IPS-18c (cell line): ENCODE results near the gene CCNJ.
"Not testable (repeated sequence)": the region's sequence is repeated elsewhere in the genome, so short reads cannot be mapped to it uniquely, and the experiment has no call there.

ENCODE experiments used
- H3K4me3 ChIP-seq: 2 replicates; pipeline ENCODE4 v1.7.0; 2013; ENCODE audit warnings: low read depth, mild to moderate bottlenecking, low read length, moderate library complexity; ENCODE audit not compliant: insufficient read depth
- H3K9me3 ChIP-seq: one replicate; pipeline ENCODE4 v1.6.1; 2013; ENCODE audit warnings: mild to moderate bottlenecking, low read length, moderate library complexity; ENCODE audit not compliant: control insufficient read depth, insufficient read depth

The CCNJ gene

DNA sequence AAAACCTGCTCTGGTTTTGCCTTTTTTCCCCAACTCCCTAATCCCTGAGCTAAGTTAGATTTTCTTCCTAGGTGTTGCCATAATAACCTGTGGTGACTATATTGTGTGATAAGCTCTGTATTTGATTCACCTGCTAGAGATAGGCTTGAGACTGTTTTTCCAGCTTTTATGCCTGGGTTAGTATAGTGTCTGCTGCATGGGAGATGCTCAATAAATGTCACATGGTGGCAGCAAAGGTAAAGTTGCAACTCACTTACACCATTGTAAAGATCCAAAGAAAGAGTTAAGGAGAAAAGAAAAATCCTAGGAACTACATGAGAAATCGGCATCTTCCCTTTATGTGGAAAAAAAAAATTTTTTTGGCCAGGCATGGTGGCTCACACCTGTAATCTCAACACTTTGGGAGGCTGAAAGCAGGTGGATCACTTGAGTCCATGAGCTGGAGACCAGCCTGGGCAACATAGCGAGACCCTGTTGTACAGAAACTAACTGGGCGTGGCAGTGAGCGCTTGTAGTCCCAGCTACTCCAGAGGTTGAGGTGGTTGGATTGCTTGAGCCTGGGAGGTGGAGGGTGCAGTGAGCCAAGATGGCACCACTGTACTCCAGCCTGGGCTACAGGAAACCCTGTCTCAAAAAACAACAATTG lies 3.7 kb downstream of the CCNJ start:
- Histone ChIP-seq H3K4me3 (no peak overlapping the region), H3K9me3 (no peaks in the 10 kb centered on the region)

DNA sequence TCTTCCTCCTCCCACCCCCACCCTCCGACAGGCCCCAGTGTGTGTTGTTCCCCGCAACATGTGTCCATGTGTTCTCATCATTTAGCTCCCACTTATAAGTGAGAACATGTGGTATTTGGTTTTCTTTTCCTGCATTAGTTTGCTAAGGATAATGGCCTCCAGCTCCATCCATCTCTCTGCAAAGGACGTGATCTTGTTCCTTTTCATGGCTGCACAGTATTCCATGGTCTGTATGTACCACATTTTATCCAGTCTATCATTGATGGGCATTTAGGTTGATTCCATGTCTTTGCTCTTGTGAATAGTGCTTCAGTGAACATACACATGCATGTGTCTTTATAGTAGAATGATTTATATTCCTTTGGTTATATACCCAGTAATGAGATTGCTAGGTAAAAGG lies 4.5 kb downstream of the CCNJ start:
- not testable (repeated sequence) for H3K4me3 ChIP-seq, H3K9me3 ChIP-seq

DNA sequence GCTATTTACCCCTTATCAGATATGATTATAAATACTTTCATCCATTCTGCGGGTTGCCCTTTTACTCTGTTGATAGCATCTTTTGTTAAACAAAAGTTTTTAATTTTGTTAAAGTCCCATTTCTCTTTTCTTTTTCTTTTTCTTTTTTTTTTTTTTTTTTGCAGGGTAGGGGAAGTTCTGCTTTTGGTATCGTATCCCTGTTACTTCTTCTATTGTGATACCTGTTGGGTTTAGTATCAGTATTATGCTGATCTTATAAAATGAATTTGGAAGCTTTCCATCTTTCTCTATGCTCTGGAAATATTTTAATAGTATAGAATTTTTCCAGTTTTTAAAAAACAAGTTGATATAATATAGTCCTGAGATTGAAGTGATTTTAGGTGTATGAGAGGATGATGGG lies 6.0 kb downstream of the CCNJ start:
- H3K4me3 ChIP-seq = no peak overlapping the region
- no peaks in the 10 kb centered on the region for H3K9me3 ChIP-seq

DNA sequence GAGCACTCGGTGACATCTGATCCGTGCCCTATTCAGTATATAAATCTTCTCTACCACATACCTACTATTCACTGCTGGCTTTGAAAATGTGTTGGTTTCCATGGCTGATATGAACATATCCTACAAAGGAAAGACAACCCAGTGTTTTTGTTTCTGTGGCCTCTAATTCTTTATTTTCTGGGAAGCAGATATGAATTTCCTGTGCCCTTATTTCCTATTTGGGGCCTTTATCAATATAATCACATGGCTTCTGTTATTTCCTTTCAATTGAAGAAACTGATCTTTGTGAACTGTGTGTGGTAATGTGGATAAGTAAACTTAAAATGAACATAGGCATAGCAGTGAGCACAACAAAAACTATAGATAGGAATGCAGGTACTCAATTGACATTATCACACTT lies 10.6 kb downstream of the CCNJ start:
- Histone ChIP-seq H3K4me3 (no peak overlapping the region), H3K9me3 (no peaks in the 10 kb centered on the region)

DNA sequence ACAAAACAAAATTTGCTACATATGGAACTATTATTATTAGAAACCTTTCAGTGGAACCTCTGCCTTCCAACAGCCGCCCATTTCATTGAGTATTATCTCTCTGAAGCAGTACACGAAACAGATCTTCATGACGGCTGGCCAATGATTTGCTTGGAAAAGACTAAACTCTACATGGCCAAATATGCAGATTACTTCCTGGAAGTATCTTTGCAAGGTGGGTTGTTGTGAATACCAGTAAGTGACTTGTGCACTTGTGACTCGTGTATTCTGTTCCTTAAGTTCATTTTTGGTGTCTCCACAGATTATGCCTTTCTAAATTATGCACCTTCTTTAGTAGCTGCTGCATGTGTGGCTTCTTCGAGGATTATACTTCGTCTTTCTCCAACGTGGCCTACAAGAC lies 13.4 kb downstream of the CCNJ start:
- H3K9me3 ChIP-seq = no peaks in the 10 kb centered on the region
- no peak overlapping the region for H3K4me3 ChIP-seq

DNA sequence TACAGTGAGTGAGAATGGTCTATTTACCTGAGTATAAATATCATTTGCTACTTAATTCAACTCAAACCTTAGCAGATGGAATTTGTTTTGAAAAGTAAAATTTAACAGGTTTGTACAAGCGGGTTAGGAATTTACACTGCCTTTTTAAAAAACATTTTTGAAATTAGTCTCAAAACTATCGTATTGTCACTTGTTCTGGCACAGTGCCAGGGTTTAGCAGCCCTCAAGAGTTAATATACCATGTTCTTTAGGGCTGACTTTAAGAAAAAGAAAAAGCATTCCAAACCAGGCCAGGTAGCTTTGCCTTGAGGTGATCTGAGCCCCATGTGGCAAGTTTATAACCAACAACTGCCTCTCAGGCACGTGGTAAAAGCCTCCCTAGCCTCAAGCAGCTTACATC lies 17.8 kb downstream of the CCNJ start:
- Histone ChIP-seq H3K9me3 (no peaks in the 10 kb centered on the region), H3K4me3 (no peak overlapping the region)

DNA sequence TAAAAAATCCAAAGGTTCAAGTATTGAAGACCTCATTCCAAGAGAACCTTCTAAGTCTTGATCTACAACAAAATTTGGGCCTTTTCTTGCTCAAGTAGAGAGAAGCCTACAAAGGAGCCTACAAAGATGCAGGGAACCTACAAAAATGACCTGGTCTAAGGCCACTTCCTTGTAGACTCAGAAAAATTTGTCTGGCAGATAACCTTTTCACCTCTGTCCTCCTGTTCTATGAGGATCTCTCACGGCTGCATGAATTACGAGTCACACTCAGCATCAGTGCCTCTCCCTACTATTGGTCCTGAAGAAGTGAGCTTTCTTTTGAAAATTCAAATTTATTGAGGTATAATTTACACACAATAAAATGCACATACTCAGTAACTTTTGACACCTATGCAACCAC lies 29.3 kb downstream of the CCNJ start:
- no peak overlapping the region for H3K4me3 ChIP-seq
- no peaks in the 10 kb centered on the region for H3K9me3 ChIP-seq

DNA sequence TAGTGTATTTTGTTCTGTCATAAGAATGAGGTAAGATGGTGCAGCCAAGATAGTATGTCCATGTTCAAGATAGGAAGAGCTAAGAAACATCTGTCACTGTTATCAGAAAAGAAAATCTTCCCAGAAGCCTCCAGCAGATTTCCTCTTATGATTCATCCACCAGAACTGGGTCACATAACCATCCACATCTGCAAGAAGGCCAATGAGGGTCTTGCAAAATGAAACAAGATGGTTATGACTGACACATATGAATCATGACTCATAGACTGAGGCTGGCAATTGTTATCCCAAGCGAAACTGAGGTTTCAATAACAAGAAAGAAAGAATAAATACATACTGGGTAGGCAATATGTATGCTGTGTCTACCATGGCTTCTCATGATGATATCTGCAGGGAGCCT lies 30.3 kb downstream of the CCNJ start:
- Histone ChIP-seq H3K4me3 (no peak overlapping the region), H3K9me3 (no peaks in the 10 kb centered on the region)

DNA sequence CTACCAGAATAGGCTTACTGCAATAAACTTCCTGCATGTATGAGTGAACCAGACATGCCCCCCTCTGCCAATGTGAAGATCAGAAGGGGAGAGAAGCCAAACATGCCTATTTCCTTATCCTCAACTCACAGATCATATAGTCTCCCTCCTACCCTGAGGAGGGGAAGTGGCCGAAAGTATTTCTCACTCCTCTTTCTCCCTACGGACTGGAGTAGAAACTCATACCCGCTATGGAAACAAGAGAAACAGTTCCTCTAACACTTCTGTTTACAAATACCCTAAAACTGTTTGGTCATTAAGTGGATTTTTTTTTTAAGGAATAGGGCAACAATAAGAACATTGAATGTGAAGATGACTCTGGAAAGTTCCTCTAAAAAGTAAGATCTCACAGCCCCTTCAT lies 31.4 kb downstream of the CCNJ start:
- H3K4me3 ChIP-seq = no peak overlapping the region

DNA sequence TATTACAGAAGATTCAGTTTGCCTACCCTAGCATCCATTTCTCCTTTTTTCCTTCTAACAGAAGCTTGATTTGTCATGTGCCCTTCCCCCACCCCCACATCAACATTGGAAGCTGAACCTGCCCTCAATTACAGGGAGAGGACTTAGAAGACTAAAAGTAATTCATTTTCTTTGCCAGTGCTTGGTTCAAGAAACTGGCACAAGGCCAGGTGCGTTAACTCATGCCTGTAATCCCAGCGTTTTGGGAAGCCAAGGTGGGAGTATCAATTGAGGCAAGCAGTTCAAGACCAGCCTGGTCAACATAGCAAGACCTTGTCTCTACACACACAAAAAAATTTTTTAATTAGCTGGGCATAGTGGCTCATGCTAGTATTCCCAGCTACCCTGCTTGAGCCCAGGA lies 32.6 kb downstream of the CCNJ start:
- H3K9me3 ChIP-seq = no peaks in the 10 kb centered on the region
- H3K4me3 ChIP-seq = no peak overlapping the region

More for the DNA sequence above, 31.4 kb downstream of the CCNJ start:
- no peaks in the 10 kb centered on the region for H3K9me3 ChIP-seq

DNA sequence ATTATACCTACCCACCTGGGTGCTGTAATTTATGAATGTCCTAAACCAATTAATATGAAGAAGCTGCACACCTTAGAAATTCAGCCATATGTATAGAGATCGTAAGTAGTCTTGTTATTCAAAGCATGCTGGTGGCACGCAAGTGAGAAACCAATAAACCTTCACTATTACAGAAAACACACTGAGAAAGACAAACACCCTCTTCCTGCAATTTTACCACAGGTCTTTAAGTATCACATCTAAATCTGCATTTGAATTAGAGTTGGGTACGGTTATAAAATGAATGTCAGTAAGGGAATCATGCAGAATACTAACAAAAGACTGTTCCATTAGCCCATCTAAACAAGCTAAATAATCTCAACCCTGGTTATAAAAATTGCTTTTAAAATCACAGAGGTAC lies 33.8 kb downstream of the CCNJ start:
- H3K9me3 ChIP-seq = no peaks in the 10 kb centered on the region
- no peak overlapping the region for H3K4me3 ChIP-seq

DNA sequence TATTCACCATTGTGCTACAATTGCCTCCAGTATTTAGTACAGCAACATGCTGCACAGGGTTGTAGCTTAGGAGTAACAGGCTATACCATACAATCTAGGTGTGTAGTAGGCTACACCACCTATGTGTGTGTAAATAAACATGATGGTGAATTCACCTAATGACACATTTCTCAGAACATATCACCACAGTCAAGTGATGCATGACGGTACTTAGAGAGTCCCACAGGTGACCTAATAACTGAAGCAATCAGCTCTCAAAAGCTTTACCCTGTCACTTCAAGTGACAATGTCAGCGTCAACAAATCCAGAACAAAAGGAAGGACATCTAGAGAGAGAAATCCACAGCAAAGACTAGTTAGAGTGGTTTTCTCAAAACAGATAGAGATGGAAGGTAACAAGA lies 38.8 kb downstream of the CCNJ start:
- no peaks in the 10 kb centered on the region for H3K9me3 ChIP-seq
- H3K4me3 ChIP-seq = no peak overlapping the region

DNA sequence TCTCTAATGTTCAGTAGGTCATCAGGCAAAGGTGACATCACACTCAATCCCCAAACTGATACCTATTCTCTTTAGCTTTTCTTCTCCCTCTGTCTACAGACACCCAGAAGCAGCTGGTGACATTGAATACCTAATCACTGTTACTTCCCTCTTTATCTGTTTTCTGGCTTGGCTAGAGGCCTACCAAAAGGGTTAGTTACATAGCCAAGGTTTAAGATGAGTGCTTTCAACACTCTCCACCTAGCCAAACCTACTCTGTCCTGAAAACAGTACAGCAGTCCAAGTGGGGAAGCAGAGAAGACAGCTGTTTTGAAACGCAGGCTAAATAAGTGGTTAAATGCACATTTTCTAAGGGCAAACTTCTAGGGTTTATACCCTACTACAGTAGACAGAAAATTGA lies 39.4 kb downstream of the CCNJ start:
- no peaks in the 10 kb centered on the region for H3K9me3 ChIP-seq
- H3K4me3 ChIP-seq = no peak overlapping the region

DNA sequence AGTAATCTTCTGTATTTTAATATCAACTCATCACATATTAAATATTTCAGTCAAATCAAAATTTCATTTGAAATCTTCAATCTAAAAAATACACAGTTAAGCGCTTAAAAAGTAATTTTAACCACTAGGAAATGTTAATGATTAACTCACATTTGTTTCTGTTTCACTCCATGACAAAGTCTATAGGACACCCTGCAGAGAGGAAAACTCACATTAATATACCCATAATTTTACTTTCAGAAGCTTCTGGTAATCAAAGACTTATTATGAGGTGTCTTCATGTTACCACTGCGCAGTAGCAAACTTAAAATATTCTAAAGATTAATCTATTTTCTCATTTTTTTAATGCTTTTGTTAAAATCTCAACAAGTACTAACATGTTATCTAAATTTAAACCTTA lies 45.7 kb downstream of the CCNJ start:
- Histone ChIP-seq H3K4me3 (no peak overlapping the region), H3K9me3 (no peaks in the 10 kb centered on the region)

DNA sequence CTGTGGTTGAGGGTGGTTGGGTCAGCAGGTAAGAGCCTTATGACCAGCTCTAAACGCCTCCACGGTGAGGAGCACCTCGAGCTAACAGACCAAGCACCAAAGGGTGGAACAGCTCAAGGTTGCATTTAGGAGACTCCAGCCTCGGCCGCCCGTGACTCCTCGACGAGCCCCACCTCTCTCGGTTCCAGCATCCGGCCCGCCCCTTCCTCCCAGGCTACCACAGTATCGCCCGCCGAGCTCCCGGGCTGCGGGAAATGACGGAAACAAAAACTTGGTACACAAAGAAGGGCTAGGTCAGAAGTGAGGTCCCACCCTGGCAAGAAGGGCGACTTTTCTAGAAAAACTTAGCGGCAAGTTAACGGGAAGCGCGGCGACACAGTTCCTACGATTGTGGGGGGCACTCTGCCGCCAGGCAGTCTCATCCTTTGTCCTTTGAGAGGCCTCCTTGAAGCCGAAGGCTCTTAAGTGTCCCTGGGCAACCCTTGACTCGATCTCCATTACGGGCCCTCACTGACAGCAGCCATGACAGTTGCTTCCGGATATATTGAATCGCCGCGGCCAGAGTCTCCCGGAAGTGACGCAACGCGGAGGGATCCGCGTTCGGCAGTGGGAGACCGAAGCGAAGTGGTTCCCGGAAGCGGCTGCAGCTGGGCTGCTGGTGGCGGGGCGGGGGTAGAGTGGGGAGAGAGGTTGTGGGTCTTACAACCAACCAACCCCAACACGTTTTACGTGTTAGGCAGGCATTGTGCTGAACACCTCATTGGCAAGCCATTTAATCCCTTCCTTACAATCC lies 46.5 kb downstream of the CCNJ start:
- H3K4me3 ChIP-seq = no peak overlapping the region
- H3K9me3 ChIP-seq = no peaks in the 10 kb centered on the region

DNA sequence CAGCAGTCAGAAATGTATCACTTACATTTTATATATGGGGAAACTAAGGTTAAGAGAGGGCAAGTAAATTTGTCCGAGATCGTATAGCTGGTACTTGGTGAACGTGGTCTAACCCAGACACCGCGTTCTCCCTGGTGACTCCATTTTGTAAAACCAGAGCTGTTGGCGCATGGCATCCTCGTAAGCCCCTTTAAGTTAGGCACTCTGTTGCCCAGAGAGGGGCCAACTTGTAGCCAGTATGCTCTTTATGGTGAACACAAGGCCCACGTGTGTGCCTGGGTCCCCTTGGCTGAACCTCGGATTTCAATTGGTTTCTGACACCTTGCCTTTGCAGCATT lies 47.0 kb downstream of the CCNJ start:
- no peak overlapping the region for H3K4me3 ChIP-seq
- H3K9me3 ChIP-seq = no peaks in the 10 kb centered on the region

DNA sequence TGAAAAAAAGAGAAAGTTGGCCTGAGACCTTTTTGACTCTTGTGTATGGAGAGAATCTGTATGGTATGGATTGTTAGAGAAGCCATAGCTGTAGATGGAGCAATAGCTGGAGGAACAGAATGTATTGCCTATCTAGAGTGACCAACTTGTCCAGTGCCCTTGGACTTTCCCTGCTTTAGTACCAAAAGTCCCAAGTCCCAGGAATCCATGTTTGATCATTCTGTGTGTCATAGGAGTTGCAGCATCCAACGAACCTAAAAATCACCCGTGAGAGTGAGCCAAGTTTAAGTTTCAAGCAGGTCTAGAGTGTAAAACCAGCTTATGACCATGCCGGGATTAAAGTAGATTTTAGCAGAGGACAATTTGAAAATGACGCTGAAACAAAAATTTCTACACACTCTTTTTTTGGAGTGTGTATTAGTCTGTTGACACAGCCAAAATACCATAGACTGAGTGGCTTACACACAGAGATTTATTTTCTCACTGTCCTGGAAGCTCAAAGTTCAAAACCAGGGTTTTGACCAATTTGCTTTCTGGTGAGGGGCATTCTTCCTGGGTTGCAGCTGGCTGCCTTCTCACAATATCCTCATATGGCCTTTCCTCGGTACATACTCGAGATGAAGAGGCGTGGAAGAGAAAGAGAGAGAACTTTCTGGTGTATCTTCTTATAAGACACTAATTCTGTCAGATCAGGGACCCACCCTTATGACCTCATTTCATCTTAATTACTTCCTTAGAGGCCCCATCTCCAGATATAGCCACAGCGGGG lies 49.8 kb downstream of the CCNJ start:
- H3K4me3 ChIP-seq = no peak overlapping the region
- no peaks in the 10 kb centered on the region for H3K9me3 ChIP-seq

DNA sequence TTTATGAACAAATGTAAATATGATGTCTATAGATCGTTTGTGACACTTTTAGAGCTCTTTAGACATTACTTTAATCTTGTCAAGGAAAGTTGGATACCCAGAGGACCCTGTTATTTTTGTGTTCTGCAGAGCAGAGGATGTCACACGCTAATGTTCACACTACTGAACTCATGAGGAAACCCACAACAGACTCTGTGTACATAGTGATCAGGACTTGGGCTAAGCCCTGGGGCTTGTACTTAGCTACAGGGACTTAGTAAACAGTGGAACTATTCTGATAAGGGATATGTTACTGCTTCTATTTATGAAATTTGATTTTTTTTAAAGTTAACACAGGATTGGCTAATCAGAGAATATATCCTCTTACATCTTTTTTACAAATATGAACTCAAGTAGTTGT lies 50.6 kb downstream of the CCNJ start:
- Histone ChIP-seq H3K9me3 (no peaks in the 10 kb centered on the region), H3K4me3 (no peak overlapping the region)
